ENCODE results near the gene SPAG5. TPM values are rescaled to one million over a fixed set of nuclear protein-coding genes. Genes with fewer than 3 reads are reported as not detected.

SPAG5 gene
- total RNA-seq, 1 donor from 2014 or later = 1.3 TPM

- Histone ChIP-seq H3K36me3 (ENCODE audit: control insufficient read depth, insufficient read depth, low read length) (no peaks in the 10 kb centered on the region), H3K4me3 (ENCODE audit: low read depth, low read length) (peak overlapping the region; percentile 68), H3K27me3 (ENCODE audit: control insufficient read depth, insufficient read depth, low read length) (no peaks in the 10 kb centered on the region)
- TF ChIP-seq CTCF (IDR thresholded peaks at IDR 0.05; ENCODE audit: insufficient read depth, low read length, severe bottlenecking) = no peak
- peak; percentile 89 for DNase-seq (ENCODE audit: low read depth)
- no peak for FAIRE-seq
These were observed 723 bp upstream of the SPAG5 start for GRCh38 chr17:28599311-28600184.

- FAIRE-seq = no peak
- no peak for TF ChIP-seq CTCF (IDR thresholded peaks at IDR 0.05; ENCODE audit: insufficient read depth, low read length, severe bottlenecking)
- no peaks in the 10 kb centered on the region for H3K36me3 ChIP-seq (ENCODE audit: control insufficient read depth, insufficient read depth, low read length)
- no peaks in the 10 kb centered on the region for H3K27me3 ChIP-seq (ENCODE audit: control insufficient read depth, insufficient read depth, low read length)
- peak overlapping the region; percentile 68 for H3K4me3 ChIP-seq (ENCODE audit: low read depth, low read length)
- no peak for DNase-seq (ENCODE audit: low read depth)
These were observed 436 bp downstream of the SPAG5 start for GRCh38 chr17:28598389-28598788.

GRCh38 chr17:28597606-28598383 lies 1.0 kb downstream of the SPAG5 start:
- DNase-seq (ENCODE audit: low read depth) = peak; percentile 21
- FAIRE-seq = no peak
- no peaks in the 10 kb centered on the region for H3K27me3 ChIP-seq (ENCODE audit: control insufficient read depth, insufficient read depth, low read length)

GRCh38 chr17:28592260-28592659 lies 6.6 kb downstream of the SPAG5 start:
- H3K36me3 ChIP-seq (ENCODE audit: control insufficient read depth, insufficient read depth, low read length) = peaks cover 8% of the 10 kb centered on the region
- no peak for FAIRE-seq
- no peak overlapping the region for H3K4me3 ChIP-seq (ENCODE audit: low read depth, low read length)

More at GRCh38 chr17:28597606-28598383, 1.0 kb downstream of the SPAG5 start:
- no peaks in the 10 kb centered on the region for H3K36me3 ChIP-seq (ENCODE audit: control insufficient read depth, insufficient read depth, low read length)
- H3K4me3 ChIP-seq (ENCODE audit: low read depth, low read length) = peak overlapping the region; percentile 68
- TF ChIP-seq CTCF (IDR thresholded peaks at IDR 0.05; ENCODE audit: insufficient read depth, low read length, severe bottlenecking) = no peak

GRCh38 chr17:28585851-28586250 lies 13.0 kb downstream of the SPAG5 start:
- peaks cover 18% of the 10 kb centered on the region for H3K36me3 ChIP-seq (ENCODE audit: control insufficient read depth, insufficient read depth, low read length)
- H3K4me3 ChIP-seq (ENCODE audit: low read depth, low read length) = no peak overlapping the region
- FAIRE-seq (no peak), DNase-seq (ENCODE audit: low read depth) (no peak)
- H3K27me3 ChIP-seq (ENCODE audit: control insufficient read depth, insufficient read depth, low read length) = no peaks in the 10 kb centered on the region
- TF ChIP-seq CTCF (IDR thresholded peaks at IDR 0.05; ENCODE audit: insufficient read depth, low read length, severe bottlenecking) = no peak

More at GRCh38 chr17:28592260-28592659, 6.6 kb downstream of the SPAG5 start:
- H3K27me3 ChIP-seq (ENCODE audit: control insufficient read depth, insufficient read depth, low read length) = no peaks in the 10 kb centered on the region
- no peak for DNase-seq (ENCODE audit: low read depth)
- no peak for TF ChIP-seq CTCF (IDR thresholded peaks at IDR 0.05; ENCODE audit: insufficient read depth, low read length, severe bottlenecking)
